ENCODE measurements around the gene PDYN. TPM values are rescaled to one million over a fixed set of nuclear protein-coding genes. Genes with fewer than 3 reads are reported as not detected.

Gene PDYN
- total RNA-seq, 4 donors from 2014 or later: not detected

DNA sequence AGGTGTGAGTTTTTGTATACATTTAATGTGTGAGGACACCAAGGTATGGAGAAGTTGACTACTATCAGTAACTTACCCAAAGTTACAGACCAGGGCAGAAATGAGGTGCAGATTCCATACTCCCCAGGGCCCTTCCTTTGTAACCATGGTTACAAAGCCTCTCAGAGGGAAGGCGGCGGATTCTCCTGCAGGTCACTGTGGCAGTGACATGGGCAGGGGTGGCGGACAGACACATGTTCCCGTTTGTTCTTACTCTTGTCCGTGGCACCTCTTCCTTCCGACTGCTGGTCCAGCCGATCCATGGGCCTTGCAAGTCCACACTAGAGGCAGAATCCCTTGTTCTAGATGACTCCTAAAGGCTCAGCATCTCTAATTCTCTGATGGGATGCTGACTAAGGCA lies 43.0 kb downstream of the PDYN start:
- TF ChIP-seq, protein P1, sequence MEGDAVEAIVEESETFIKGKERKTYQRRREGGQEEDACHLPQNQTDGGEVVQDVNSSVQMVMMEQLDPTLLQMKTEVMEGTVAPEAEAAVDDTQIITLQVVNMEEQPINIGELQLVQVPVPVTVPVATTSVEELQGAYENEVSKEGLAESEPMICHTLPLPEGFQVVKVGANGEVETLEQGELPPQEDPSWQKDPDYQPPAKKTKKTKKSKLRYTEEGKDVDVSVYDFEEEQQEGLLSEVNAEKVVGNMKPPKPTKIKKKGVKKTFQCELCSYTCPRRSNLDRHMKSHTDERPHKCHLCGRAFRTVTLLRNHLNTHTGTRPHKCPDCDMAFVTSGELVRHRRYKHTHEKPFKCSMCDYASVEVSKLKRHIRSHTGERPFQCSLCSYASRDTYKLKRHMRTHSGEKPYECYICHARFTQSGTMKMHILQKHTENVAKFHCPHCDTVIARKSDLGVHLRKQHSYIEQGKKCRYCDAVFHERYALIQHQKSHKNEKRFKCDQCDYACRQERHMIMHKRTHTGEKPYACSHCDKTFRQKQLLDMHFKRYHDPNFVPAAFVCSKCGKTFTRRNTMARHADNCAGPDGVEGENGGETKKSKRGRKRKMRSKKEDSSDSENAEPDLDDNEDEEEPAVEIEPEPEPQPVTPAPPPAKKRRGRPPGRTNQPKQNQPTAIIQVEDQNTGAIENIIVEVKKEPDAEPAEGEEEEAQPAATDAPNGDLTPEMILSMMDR (IDR thresholded peaks at IDR 0.05; ENCODE audit: low read depth): no peak

DNA sequence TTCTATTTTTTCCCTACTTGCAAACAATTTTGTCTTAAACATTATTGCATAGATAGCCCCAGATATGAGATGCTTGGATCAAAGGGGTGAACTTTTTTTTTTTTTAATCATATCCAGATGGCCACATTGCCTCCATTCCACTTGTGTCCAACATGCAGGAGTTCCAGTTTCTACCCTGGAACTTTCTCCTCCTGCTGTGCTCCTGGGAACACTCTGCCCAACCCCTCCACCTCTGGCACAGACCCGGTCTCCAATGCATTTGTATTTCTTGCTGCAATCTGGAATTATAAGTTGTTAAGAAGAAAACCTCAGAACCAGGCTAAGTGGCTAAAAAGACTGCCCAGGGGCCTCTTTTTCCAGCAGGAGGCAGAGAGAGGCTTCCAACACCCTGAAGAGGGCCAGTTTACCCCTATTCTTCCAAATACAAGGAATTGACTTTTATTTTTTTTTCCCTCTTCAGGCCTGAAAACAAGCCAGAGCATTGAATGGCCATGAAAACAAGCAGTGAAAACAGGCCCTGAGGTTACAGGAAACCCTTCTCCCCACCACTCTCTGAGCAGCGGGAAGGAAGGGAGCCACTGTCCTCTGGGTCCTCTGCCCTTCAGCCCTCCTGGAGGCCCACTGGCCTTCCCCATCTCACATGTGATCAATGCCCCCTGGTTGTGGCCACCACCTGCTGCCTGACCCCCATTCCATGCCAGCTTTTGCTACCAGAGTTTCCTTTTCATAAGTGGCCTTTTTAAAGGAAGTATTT lies 44.3 kb downstream of the PDYN start:
- TF ChIP-seq, protein P1 (IDR thresholded peaks at IDR 0.05; ENCODE audit: low read depth): no peak

DNA sequence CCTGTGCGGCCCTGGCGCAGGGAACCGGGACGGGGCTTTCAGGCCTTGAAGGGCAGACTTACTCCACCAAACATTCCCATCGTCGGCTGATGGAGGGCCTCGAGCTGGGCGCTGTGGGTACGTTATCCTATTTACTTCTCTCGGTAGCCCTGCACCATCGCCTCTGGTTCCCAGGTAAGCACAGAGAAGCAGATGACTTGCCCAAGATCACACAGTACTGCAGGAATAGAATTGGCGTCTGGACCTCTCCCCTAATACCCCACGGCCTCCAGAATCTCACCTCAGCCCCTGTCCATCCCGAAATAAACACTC lies 46.4 kb downstream of the PDYN start:
- TF ChIP-seq, protein P1 (IDR thresholded peaks at IDR 0.05; ENCODE audit: low read depth): no peak

GRCh38 chr20:1946762-1947534 lies 46.9 kb downstream of the PDYN start:
- TF ChIP-seq, protein P1 (IDR thresholded peaks at IDR 0.05; ENCODE audit: low read depth): no peak

DNA sequence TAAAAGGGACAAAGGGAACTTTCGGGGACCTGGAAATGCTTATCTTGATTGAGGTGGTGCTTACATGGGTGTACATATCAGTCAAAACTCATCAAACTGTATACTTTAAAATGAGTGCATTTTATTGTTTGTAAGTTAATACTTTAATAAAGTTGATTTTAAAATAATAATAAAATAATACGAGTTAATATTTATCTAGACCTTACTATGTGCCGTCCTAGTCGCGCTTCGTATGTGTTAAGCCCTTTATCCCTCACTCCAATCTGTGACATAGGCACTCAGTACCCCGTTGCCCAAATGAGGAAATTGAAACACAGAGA lies 47.5 kb downstream of the PDYN start:
- TF ChIP-seq, protein P1 (IDR thresholded peaks at IDR 0.05; ENCODE audit: low read depth): no peak

GRCh38 chr20:1945660-1946059 lies 48.2 kb downstream of the PDYN start:
- TF ChIP-seq, protein P1 (IDR thresholded peaks at IDR 0.05; ENCODE audit: low read depth): no peak

DNA sequence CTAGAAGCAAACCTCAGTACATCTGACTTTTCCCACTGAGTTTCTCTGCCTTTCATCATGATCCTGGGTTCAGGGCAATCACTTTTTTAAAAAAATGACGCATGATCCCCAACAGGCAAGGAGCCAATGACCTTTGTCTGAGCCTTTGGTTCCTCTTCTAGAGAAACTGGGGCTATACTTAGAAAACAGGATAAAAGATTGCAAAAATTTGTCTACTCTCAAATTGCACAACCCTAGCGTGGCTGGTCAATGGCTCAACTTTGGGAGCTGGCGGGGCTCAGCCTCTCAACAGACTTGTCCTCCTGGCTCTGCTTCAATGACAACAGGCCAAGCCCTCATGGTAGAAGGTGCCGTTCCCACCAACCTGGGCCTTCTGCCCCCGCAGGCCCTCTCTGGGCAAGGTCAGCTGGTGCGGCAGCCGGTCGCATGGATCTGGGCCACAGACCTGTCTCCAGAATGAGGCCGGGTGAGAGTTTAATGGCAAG lies 48.7 kb downstream of the PDYN start:
- TF ChIP-seq, protein P1 (IDR thresholded peaks at IDR 0.05; ENCODE audit: low read depth): no peak

All from subcutaneous adipose tissue (tissue), 4 donors.